Neural cell (in vitro differentiated cells): ENCODE results near the gene PRRC2B. TPM values are rescaled to one million over a fixed set of nuclear protein-coding genes. Genes with fewer than 3 reads are reported as not detected.

Experiments
- H2AFZ ChIP-seq: fragments of 200-600, 300-800 bp; sonication (generic), shearing (Covaris generic); 2 replicates; pipeline ENCODE4 v1.6.0; 2014; ENCODE audit warnings: low read depth, mild to moderate bottlenecking, antibody characterized with exemption, low read length, moderate library complexity
- H3F3A ChIP-seq: fragments of 200-600 bp; shearing (Covaris generic); 2 replicates; pipeline ENCODE4 v1.6.1; 2016; ENCODE audit warnings: mild to moderate bottlenecking, moderate library complexity, mixed read lengths, antibody characterized with exemption, low read length; ENCODE audit not compliant: insufficient read depth, poor library complexity, severe bottlenecking
- H3K27ac ChIP-seq: fragments of 200-600, 300-800 bp; sonication (generic), shearing (Covaris generic); 2 replicates; pipeline ENCODE4 v1.5.1; 2014; ENCODE audit warnings: mild to moderate bottlenecking, low read length, moderate library complexity
- H3K27me3 ChIP-seq: fragments of 300-800, 200-600 bp; sonication (generic), shearing (Covaris generic); 2 replicates; pipeline ENCODE4 v1.6.0; 2014; ENCODE audit warnings: mild to moderate bottlenecking, low read depth, low read length, moderate library complexity; ENCODE audit not compliant: insufficient read depth
- H3K36me3 ChIP-seq: fragments of 300-800, 200-600 bp; sonication (generic), shearing (Covaris generic); 2 replicates; pipeline ENCODE4 v1.5.1; 2014; ENCODE audit warnings: mild to moderate bottlenecking, antibody characterized with exemption, low read length, moderate library complexity; ENCODE audit not compliant: insufficient read depth
- H3K4me2 ChIP-seq: fragments of 300-800, 200-600 bp; sonication (generic), shearing (Covaris generic); 2 replicates; pipeline ENCODE4 v1.6.0; 2014; ENCODE audit warnings: mild to moderate bottlenecking, low read length
- H3K4me3 ChIP-seq: fragments of 300-800, 200-600 bp; sonication (generic), shearing (Covaris generic); 2 replicates; pipeline ENCODE4 v1.5.1; 2014; ENCODE audit warnings: mild to moderate bottlenecking, low read length, moderate library complexity
- H3K79me2 ChIP-seq: fragments of 200-600 bp; shearing (Covaris generic); replicated peaks from 2 replicates; pipeline ENCODE4 v1.6.0; 2014; ENCODE audit warnings: mild to moderate bottlenecking, low read length, moderate library complexity; ENCODE audit not compliant: insufficient read depth
- H3K9ac ChIP-seq: fragments of 300-800, 200-600 bp; sonication (generic), shearing (Covaris generic); 2 replicates; pipeline ENCODE4 v1.6.1; 2016; ENCODE audit warnings: mild to moderate bottlenecking, low read length, mixed read lengths
- H3K9me2 ChIP-seq: fragments of 200-600 bp; shearing (Covaris generic); 2 replicates; pipeline ENCODE4 v1.6.1; 2016; ENCODE audit warnings: mild to moderate bottlenecking, low read length, mixed read lengths; ENCODE audit not compliant: insufficient read depth
- H3K9me3 ChIP-seq: fragments of 200-600, 300-800 bp; sonication (generic), shearing (Covaris generic); 2 replicates; pipeline ENCODE4 v1.6.1; 2016; ENCODE audit warnings: mild to moderate bottlenecking, mixed run types, low read length, moderate library complexity, mixed read lengths
- H4K20me1 ChIP-seq: fragments of 200-600 bp; shearing (Covaris generic); 2 replicates; pipeline ENCODE4 v1.6.1; 2016; ENCODE audit warnings: mild to moderate bottlenecking, mixed run types; ENCODE audit not compliant: insufficient read depth
- EP300 ChIP-seq: fragments of 450-650 bp; conservative IDR thresholded peaks from 2 replicates; pipeline ENCODE4 v1.6.1; 2014; ENCODE audit warnings: antibody characterized with exemption, mild to moderate bottlenecking, moderate library complexity; ENCODE audit not compliant: poor library complexity, severe bottlenecking
- EZH2 ChIP-seq: fragments of 200-600, 300-800 bp; shearing (Covaris generic), sonication (generic); IDR thresholded peaks from 2 replicates; pipeline ENCODE4 v1.6.1; 2014; ENCODE audit warnings: antibody characterized with exemption, low read length, borderline replicate concordance, mild to moderate bottlenecking; ENCODE audit not compliant: insufficient read depth, poor library complexity, severe bottlenecking
- MXI1 ChIP-seq: fragments of 450-650 bp; conservative IDR thresholded peaks from 2 replicates; pipeline ENCODE4 v1.6.1; 2014; ENCODE audit warnings: antibody characterized with exemption, mild to moderate bottlenecking; ENCODE audit not compliant: poor library complexity, severe bottlenecking
- POLR2AphosphoS5 ChIP-seq: IDR thresholded peaks from 2 replicates; pipeline ENCODE4 v1.6.1; 2012
- RAD21 ChIP-seq: fragments of 450-650 bp; conservative IDR thresholded peaks from 2 replicates; pipeline ENCODE4 v1.6.1; 2014; ENCODE audit warnings: antibody characterized with exemption, mild to moderate bottlenecking, moderate library complexity
- REST ChIP-seq: IDR thresholded peaks from 2 replicates; pipeline ENCODE4 v1.6.1; 2012; ENCODE audit warnings: borderline replicate concordance
- SMC3 ChIP-seq: fragments of 450-650 bp; conservative IDR thresholded peaks from 2 replicates; pipeline ENCODE4 v1.6.1; 2014; ENCODE audit warnings: antibody characterized with exemption, mild to moderate bottlenecking, moderate library complexity; ENCODE audit not compliant: poor library complexity
- TAF1 ChIP-seq: IDR thresholded peaks from 2 replicates; pipeline ENCODE4 v1.6.1; 2012; ENCODE audit warnings: low read depth
- polyA plus RNA-seq: library from polyadenylated mRNA; depleted of rRNA; stranded (reverse); fragments of >200 nt; gene quantifications from 2 replicates; pipeline ENCODE4 v1.2.3, GENCODE V29; 2014
- TF ChIP-seq, protein P1 (sequence below): fragments of 450-650 bp; IDR thresholded peaks from 2 replicates; pipeline ENCODE4 v1.5.1; 2014; ENCODE audit warnings: antibody characterized with exemption, mild to moderate bottlenecking, moderate library complexity; ENCODE audit not compliant: poor library complexity, severe bottlenecking

Gene PRRC2B
- polyA plus RNA-seq, 1 donor from 2014 or later: 89.5 TPM

GRCh38 chr9:131419026-131419614 is 25.2 kb downstream of the PRRC2B start:
- H3K9ac ChIP-seq: peak overlapping the region; percentile 6
- peaks cover 41% of the 10 kb centered on the region for H4K20me1 ChIP-seq
- H3F3A ChIP-seq: no peaks in the 10 kb centered on the region
- no peaks in the 10 kb centered on the region for H3K9me2 ChIP-seq
- H3K36me3 ChIP-seq: no peaks in the 10 kb centered on the region
- H2AFZ ChIP-seq: no peak overlapping the region
- no peak overlapping the region for H3K4me3 ChIP-seq
- H3K4me2 ChIP-seq: no peak overlapping the region
- TF ChIP-seq SMC3: no peak
- no peak for TF ChIP-seq TAF1
- TF ChIP-seq POLR2AphosphoS5: no peak
- no peak for TF ChIP-seq EP300
- TF ChIP-seq RAD21: no peak
- TF ChIP-seq, protein P1, sequence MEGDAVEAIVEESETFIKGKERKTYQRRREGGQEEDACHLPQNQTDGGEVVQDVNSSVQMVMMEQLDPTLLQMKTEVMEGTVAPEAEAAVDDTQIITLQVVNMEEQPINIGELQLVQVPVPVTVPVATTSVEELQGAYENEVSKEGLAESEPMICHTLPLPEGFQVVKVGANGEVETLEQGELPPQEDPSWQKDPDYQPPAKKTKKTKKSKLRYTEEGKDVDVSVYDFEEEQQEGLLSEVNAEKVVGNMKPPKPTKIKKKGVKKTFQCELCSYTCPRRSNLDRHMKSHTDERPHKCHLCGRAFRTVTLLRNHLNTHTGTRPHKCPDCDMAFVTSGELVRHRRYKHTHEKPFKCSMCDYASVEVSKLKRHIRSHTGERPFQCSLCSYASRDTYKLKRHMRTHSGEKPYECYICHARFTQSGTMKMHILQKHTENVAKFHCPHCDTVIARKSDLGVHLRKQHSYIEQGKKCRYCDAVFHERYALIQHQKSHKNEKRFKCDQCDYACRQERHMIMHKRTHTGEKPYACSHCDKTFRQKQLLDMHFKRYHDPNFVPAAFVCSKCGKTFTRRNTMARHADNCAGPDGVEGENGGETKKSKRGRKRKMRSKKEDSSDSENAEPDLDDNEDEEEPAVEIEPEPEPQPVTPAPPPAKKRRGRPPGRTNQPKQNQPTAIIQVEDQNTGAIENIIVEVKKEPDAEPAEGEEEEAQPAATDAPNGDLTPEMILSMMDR: no peak
- no peak for TF ChIP-seq MXI1
- TF ChIP-seq REST: no peak
- TF ChIP-seq EZH2: no peak
- no peaks in the 10 kb centered on the region for H3K9me3 ChIP-seq
- H3K27me3 ChIP-seq: no peaks in the 10 kb centered on the region
- H3K79me2 ChIP-seq: peaks cover 100% of the 10 kb centered on the region
- peak overlapping the region; percentile 43 for H3K27ac ChIP-seq

DNA sequence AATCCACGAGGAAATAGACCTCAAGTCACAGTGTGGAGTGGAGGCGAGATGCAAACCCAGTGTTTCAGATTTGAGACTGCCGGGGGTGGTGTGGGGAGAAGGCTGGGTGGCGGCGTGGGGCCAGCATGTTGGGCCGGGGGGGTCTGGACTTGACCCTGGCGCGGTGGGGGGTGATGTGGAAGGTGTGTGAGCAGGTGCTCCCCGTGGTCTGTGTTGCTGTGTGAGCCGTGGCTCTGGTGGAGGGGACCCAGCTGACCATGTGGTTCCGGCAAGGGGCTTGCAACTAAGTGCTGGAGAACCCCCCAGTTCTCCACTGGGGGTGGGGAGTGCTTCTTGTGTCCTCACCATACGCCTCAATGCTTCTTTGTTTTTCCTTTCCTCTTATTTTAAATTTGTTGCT is 25.8 kb downstream of the PRRC2B start:
- Histone ChIP-seq H3K4me2 (no peak overlapping the region), H3K79me2 (peaks cover 100% of the 10 kb centered on the region), H3K9me2 (no peaks in the 10 kb centered on the region), H3K27ac (peak overlapping the region; percentile 43), H3K36me3 (no peaks in the 10 kb centered on the region), H3K27me3 (no peaks in the 10 kb centered on the region), H3K4me3 (no peak overlapping the region), H3K9me3 (no peaks in the 10 kb centered on the region), H3F3A (no peaks in the 10 kb centered on the region), H4K20me1 (peaks cover 41% of the 10 kb centered on the region), H2AFZ (no peak overlapping the region), H3K9ac (no peak overlapping the region)
- TF ChIP-seq RAD21 (no peak), REST (no peak), POLR2AphosphoS5 (no peak), EZH2 (no peak), MXI1 (no peak), SMC3 (no peak), EP300 (no peak), TAF1 (no peak)
- TF ChIP-seq, protein P1: no peak
